B cell (primary cell): Measurements from ENCODE around the gene KMO. TPM values are rescaled to one million over a fixed set of nuclear protein-coding genes. Genes with fewer than 3 reads are reported as not detected.

ENCODE experiments used
- ATAC-seq: fragments of 200-7000 bp; cut with Tn5 transposase; one replicate; pipeline ENCODE4 v1.10.0; 2021; ENCODE audit warnings: low read depth, mild to moderate bottlenecking, moderate number of reproducible peaks, moderate library complexity
- CTCF ChIA-PET: fragments of 350-600 bp; sonication (Branson Sonifier 250); formaldehyde crosslinking; loops from one replicate; lab custom pipeline; 2021; ENCODE audit warnings: antibody characterized with exemption, inconsistent platforms; lab: Charles Lee
- POLR2A ChIA-PET: fragments of 350-600 bp; sonication (Branson Sonifier 250); formaldehyde crosslinking; loops from one replicate; lab custom pipeline; 2021; ENCODE audit warnings: antibody characterized with exemption; lab: Charles Lee
- DNase-seq: peaks from one replicate; pipeline ENCODE4 v3.0.0; 2013
- H2AFZ ChIP-seq: 2 replicates; pipeline ENCODE4 v1.6.1; 2012; ENCODE audit warnings: mild to moderate bottlenecking, low read depth, low read length; ENCODE audit not compliant: insufficient read depth, poor library complexity, severe bottlenecking
- H3K27ac ChIP-seq, 2 donors: 1 replicate in 1 of 2; 2 replicates in 1 of 2; pipeline ENCODE4 v1.5.1; 2012 to 2013; ENCODE audit warnings: low read length in 2 of 2, mild to moderate bottlenecking in 2 of 2, moderate library complexity in 1 of 2
- H3K27me3 ChIP-seq, 4 experiments: fragments of 200-600 bp in 1 of 4; sonication (generic) in 1 of 4; replicated peaks in 1 of 4; 1 replicate in 2 of 4; 2 replicates in 2 of 4; pipeline versions ENCODE4 v1.6.1 to v1.7.0; 2013 to 2016; ENCODE audit warnings: low read length in 3 of 4, mild to moderate bottlenecking in 2 of 4, mixed read lengths in 1 of 4, moderate library complexity in 1 of 4; ENCODE audit not compliant: insufficient read depth in 4 of 4, control insufficient read depth in 3 of 4; ENCODE audit errors: control extremely low read depth in 1 of 4
- H3K36me3 ChIP-seq, 2 experiments: replicated peaks in 1 of 2; 1 replicate in 1 of 2; 2 replicates in 1 of 2; pipeline versions ENCODE4 v1.6.1 to v1.7.1; 2013; ENCODE audit warnings: low read length in 1 of 2; ENCODE audit not compliant: insufficient read depth in 2 of 2, control insufficient read depth in 1 of 2; ENCODE audit errors: control extremely low read depth in 1 of 2, extremely low read depth in 1 of 2
- H3K4me1 ChIP-seq, 2 donors: fragments of 200-600 bp in 1 of 2; sonication (generic) in 1 of 2; 1 replicate in 1 of 2; 2 replicates in 1 of 2; pipeline versions ENCODE4 v1.5.1 to v1.6.1; 2013 to 2017; ENCODE audit warnings: low read length in 2 of 2; ENCODE audit not compliant: control insufficient read depth in 2 of 2, insufficient read depth in 2 of 2
- H3K4me2 ChIP-seq: replicated peaks from 2 replicates; pipeline ENCODE3; 2012; ENCODE audit warnings: mild to moderate bottlenecking, low read depth, low read length; ENCODE audit not compliant: poor library complexity, severe bottlenecking
- H3K4me3 ChIP-seq, 5 experiments: fragments of 200-600 bp in 1 of 5; sonication (generic) in 1 of 5; 1 replicate in 3 of 5; 2 replicates in 2 of 5; pipeline versions ENCODE4 v1.5.1 to v1.7.0; 2011 to 2016; ENCODE audit warnings: low read length in 4 of 5, mild to moderate bottlenecking in 4 of 5, low read depth in 2 of 5, control low read depth in 1 of 5, moderate library complexity in 1 of 5; ENCODE audit not compliant: insufficient read depth in 1 of 5; ENCODE audit errors: control extremely low read depth in 1 of 5, extremely low read depth in 1 of 5
- H3K79me2 ChIP-seq: fragments of 200-600 bp; sonication (generic); one replicate; pipeline ENCODE4 v1.6.0; 2016; ENCODE audit warnings: low read length; ENCODE audit not compliant: control insufficient read depth, insufficient read depth
- H3K9ac ChIP-seq: fragments of 200-600 bp; sonication (generic); 2 replicates; pipeline ENCODE4 v1.6.1; 2017; ENCODE audit warnings: mild to moderate bottlenecking, low read length, moderate library complexity
- H3K9me3 ChIP-seq, 3 donors: one replicate each; pipeline versions ENCODE4 v1.6.1 to v1.7.1; 2013; ENCODE audit warnings: low read length in 2 of 3; ENCODE audit not compliant: control insufficient read depth in 2 of 3, insufficient read depth in 1 of 3; ENCODE audit errors: control extremely low read depth in 1 of 3
- H4K20me1 ChIP-seq: 2 replicates; pipeline ENCODE4 v1.6.0; 2012; ENCODE audit warnings: mild to moderate bottlenecking, low read length; ENCODE audit not compliant: insufficient read depth, control insufficient read depth, poor library complexity, severe bottlenecking
- H3K27ac Mint-ChIP-seq: one replicate; pipeline ENCODE4 v1.8.0; 2021; ENCODE audit warnings: mixed read lengths
- H3K27me3 Mint-ChIP-seq: one replicate; pipeline ENCODE4 v1.8.0; 2021; ENCODE audit warnings: mixed read lengths
- H3K4me1 Mint-ChIP-seq: one replicate; pipeline ENCODE4 v1.8.0; 2021; ENCODE audit warnings: mixed read lengths
- H3K4me3 Mint-ChIP-seq: one replicate; pipeline ENCODE4 v1.8.0; 2021; ENCODE audit warnings: mixed read lengths
- H3K9me3 Mint-ChIP-seq: one replicate; pipeline ENCODE4 v1.8.0; 2022; ENCODE audit warnings: mixed read lengths; ENCODE audit not compliant: insufficient read depth
- CTCF ChIP-seq: fragments of 200-600 bp; IDR thresholded peaks from one replicate; pipeline ENCODE4 v1.8.0; 2022; ENCODE audit warnings: antibody characterized with exemption, mild to moderate bottlenecking
- EZH2 ChIP-seq: IDR thresholded peaks from 2 replicates; pipeline ENCODE4 v1.6.1; 2012; ENCODE audit warnings: borderline replicate concordance, low read depth, mild to moderate bottlenecking, moderate library complexity, low read length; ENCODE audit not compliant: insufficient read depth, poor library complexity, severe bottlenecking
- WGBS: methylation state at CpG from one replicate; pipeline ENCODE4 v1.1.5; 2013; ENCODE audit warnings: missing lambda C conversion rate; ENCODE audit not compliant: insufficient coverage; 5-methylcytosine and 5-hydroxymethylcytosine counted together
- intact Hi-C: fragments of 100-400 bp; cut with micrococcal nuclease; formaldehyde crosslinking; loops from one replicate; pipeline ENCODE4 v1.10.0; 2022
- polyA plus RNA-seq: library from polyadenylated mRNA; depleted of rRNA; stranded (reverse); fragments of >200 nt; gene quantifications from 2 replicates; pipeline ENCODE4 v1.2.3, GENCODE V29; 2012
- total RNA-seq, 2 donors: library from RNA; stranded (reverse); fragments of 120-200 nt in 1 of 2; gene quantifications; 1 replicate in 1 of 2; 2 replicates in 1 of 2; pipeline versions ENCODE4 v1.2.3 to v1.2.4, GENCODE V29; 2013 to 2022

KMO gene
- total and polyA plus RNA-seq, 2 donors (not counting 1 experiment from before 2014, with no cell fraction given), result 14.0 to 34.0 TPM

GRCh38 chr1:241612533-241613477 is 80.6 kb downstream of the KMO start:
- DNase-seq (no peak), ATAC-seq (no peak)
- Histone ChIP-seq H3K79me2 (peaks cover 12% of the 10 kb centered on the region), H3K27me3 (no peaks in the 10 kb centered on the region), H3K27ac (peak overlapping the region in 1 of 2 donors; percentile 39), H4K20me1 (peaks cover 8% of the 10 kb centered on the region), H3K9ac (no peak overlapping the region), H3K4me2 (no peak overlapping the region), H2AFZ (no peak overlapping the region), H3K4me3 (no peak overlapping the region), H3K36me3 (peaks cover 0 to 3% of the 10 kb centered on the region in 2 experiments), H3K4me1 (peaks cover 6 to 7% of the 10 kb centered on the region in 2 donors), H3K9me3 (no peaks in the 10 kb centered on the region)
- no peaks in the 10 kb centered on the region for H3K27me3 Mint-ChIP-seq
- H3K4me1 Mint-ChIP-seq, result peaks cover 2% of the 10 kb centered on the region
- intact Hi-C loops, result no loop called here
- H3K27ac Mint-ChIP-seq, result no peak overlapping the region
- 91% methylated on average over 4 of the region's 9 CpGs for WGBS
- ChIA-PET CTCF (interaction anchor here (0.8 to 5.9 kb wide), 15 partner anchors 8 to 385 kb away, joined by 3 to 67 read pairs (median 8); partner anchors contain the start of gene MAP1LC3C), POLR2A (no interaction called here)
- H3K9me3 Mint-ChIP-seq, result no peaks in the 10 kb centered on the region
- no peak overlapping the region for H3K4me3 Mint-ChIP-seq
- TF ChIP-seq CTCF, result no peak
- TF ChIP-seq EZH2, result no peak

- DNase-seq, result no peak
- peaks cover 8% of the 10 kb centered on the region for H4K20me1 ChIP-seq
- H3K9me3 ChIP-seq, result no peaks in the 10 kb centered on the region
- POLR2A ChIA-PET, result no interaction called here
- H3K36me3 ChIP-seq, result peaks cover 0 to 6% of the 10 kb centered on the region in 2 experiments
- Mint-ChIP-seq H3K9me3 (no peaks in the 10 kb centered on the region), H3K27ac (no peak overlapping the region), H3K4me1 (peaks cover 5% of the 10 kb centered on the region), H3K27me3 (no peaks in the 10 kb centered on the region), H3K4me3 (no peak overlapping the region)
- ATAC-seq, result no peak
- no peak overlapping the region for H3K9ac ChIP-seq
- peaks cover 6 to 7% of the 10 kb centered on the region in 2 donors for H3K4me1 ChIP-seq
- no peak overlapping the region for H3K4me3 ChIP-seq
- TF ChIP-seq CTCF, result no peak
- no peak for TF ChIP-seq EZH2
- no peak overlapping the region for H3K27ac ChIP-seq
- 57% methylated on average over 2 of the region's 4 CpGs for WGBS
- peaks cover 12% of the 10 kb centered on the region for H3K79me2 ChIP-seq
- no peak overlapping the region for H3K4me2 ChIP-seq
- no peak overlapping the region for H2AFZ ChIP-seq
- intact Hi-C loops, result no loop called here
- no peaks in the 10 kb centered on the region for H3K27me3 ChIP-seq
- CTCF ChIA-PET, result interaction anchor here (0.6 to 5.9 kb wide), 4 partner anchors 13 to 384 kb away, joined by 3 to 62 read pairs (median 6); no protein-coding TSS in a partner anchor
Observed at GRCh38 chr1:241614144-241614543, 82.0 kb downstream of the KMO start.
